ENCODE measurements around the gene H19. TPM values are rescaled to one million over a fixed set of nuclear protein-coding genes. Genes with fewer than 3 reads are reported as not detected.

Gene H19
- total and polyA plus RNA-seq, 2 of the 8 experiments (the other 6 are each of a cell fraction or from before 2014, with no cell fraction given): 5.2 to 10.0 TPM

- CTCF ChIA-PET (ENCODE audit: partially characterized antibody): interaction anchor here (0.7 to 9.3 kb wide), 12 partner anchors 8 to 474 kb away, joined by 3 to 551 read pairs (median 6); partner anchors contain the start of genes IGF2 and MRPL23
- Histone ChIP-seq H3K14ac (ENCODE audit: insufficient read length) (no peak overlapping the region), H4K91ac (replicated peaks; ENCODE audit: insufficient read length, low read length) (no peak overlapping the region), H4K20me1 (replicated peaks in 1 of 2; ENCODE audit: control insufficient read depth in 1 of 2, insufficient read depth in 2 of 2, low read length in 2 of 2) (no peaks in the 10 kb centered on the region), H3K23me2 (ENCODE audit: low read depth, low read length) (peaks cover 3% of the 10 kb centered on the region; the same call in 1 of the 2 replicates), H3K23ac (ENCODE audit: insufficient read length) (no peak overlapping the region), H2AK5ac (ENCODE audit: low read depth, low read length) (no peak overlapping the region), H3K56ac (replicated peaks; ENCODE audit: insufficient read length, low read depth, low read length) (no peak overlapping the region), H3K9ac (replicated peaks in 1 of 4; ENCODE audit: extremely low read depth in 1 of 4, low read depth in 3 of 4, low read length in 3 of 4) (no peak overlapping the region), H3K36me3 (ENCODE audit: control insufficient read depth in 2 of 4, insufficient read depth in 4 of 4, low read length in 3 of 4) (no peaks in the 10 kb centered on the region), H2BK120ac (replicated peaks; ENCODE audit: low read depth, low read length) (no peak overlapping the region), H3K4me1 (replicated peaks in 1 of 4; ENCODE audit: control insufficient read depth in 3 of 4, insufficient read depth in 4 of 4, low read length in 3 of 4) (no peaks in the 10 kb centered on the region), H2AFZ (ENCODE audit: low read length) (no peak overlapping the region), H3K4me2 (ENCODE audit: insufficient read depth in 1 of 2, low read depth in 2 of 2, low read length in 2 of 2) (no peak overlapping the region), H3K4me3 (ENCODE audit: extremely low read depth in 1 of 4, insufficient read depth in 2 of 4, low read depth in 3 of 4, low read length in 4 of 4) (no peak overlapping the region), H4K5ac (ENCODE audit: insufficient read length, low read depth, low read length) (no peak overlapping the region), H3K4ac (replicated peaks; ENCODE audit: insufficient read length, low read depth, low read length) (no peak overlapping the region), H3K79me1 (ENCODE audit: low read depth, low read length) (no peaks in the 10 kb centered on the region), H2BK15ac (ENCODE audit: low read length) (no peak overlapping the region), H4K8ac (ENCODE audit: extremely low read depth, insufficient read depth, low read length) (no peak overlapping the region), H3K9me3 (ENCODE audit: insufficient read depth in 2 of 2, low read depth in 1 of 2, low read length in 1 of 2) (no peaks in the 10 kb centered on the region), H3K79me2 (ENCODE audit: control insufficient read depth in 1 of 2, insufficient read depth in 2 of 2, low read length in 2 of 2) (no peaks in the 10 kb centered on the region), H3K18ac (ENCODE audit: extremely low read depth, low read length) (no peak overlapping the region), H2BK5ac (ENCODE audit: low read depth, low read length) (no peak overlapping the region), H2BK20ac (ENCODE audit: low read length) (no peak overlapping the region), H2BK12ac (ENCODE audit: low read depth, low read length) (no peak overlapping the region), H3K27me3 (replicated peaks in 1 of 4; ENCODE audit: control insufficient read depth in 3 of 4, extremely low read depth in 1 of 4, insufficient read depth in 3 of 4, low read length in 3 of 4) (no peaks in the 10 kb centered on the region), H3K27ac (ENCODE audit: low read depth, low read length) (no peak overlapping the region)
- DNase-seq (ENCODE audit: low read depth in 1 of 2, low spot score in 2 of 2) (no peak), FAIRE-seq (no peak)
- no CpG with 5 or more reads among the region's 20 CpGs for WGBS, 2 experiments (ENCODE audit: extremely low coverage in 1 of 2, insufficient coverage in 1 of 2, insufficient read length in 1 of 2, insufficient replicate concordance in 2 of 2, low coverage in 1 of 2, low lambda C conversion rate in 2 of 2, missing lambda C conversion rate in 1 of 2)
- POLR2A ChIA-PET (ENCODE audit: partially characterized antibody): no interaction called here
- no peak for TF ChIP-seq CTCF (IDR thresholded peaks at IDR 0.05; ENCODE audit: control extremely low read depth in 1 of 3, insufficient read depth in 1 of 3, low read depth in 1 of 3, low read length in 3 of 3)
- no peak for TF ChIP-seq PHF8 (conservative IDR thresholded peaks at IDR 0.05; ENCODE audit: low read depth, low read length)
- no peak for TF ChIP-seq CBX5 (IDR thresholded peaks at IDR 0.05; ENCODE audit: low read depth, low read length)
- TF ChIP-seq POLR2AphosphoS5 (IDR thresholded peaks at IDR 0.05; ENCODE audit: low read depth, low read length): no peak
- TF ChIP-seq TAF7 (optimal IDR thresholded peaks at IDR 0.05; ENCODE audit: borderline replicate concordance, low read depth, low read length): no peak
- TF ChIP-seq NRF1 (IDR thresholded peaks at IDR 0.05; ENCODE audit: low read depth, low read length): no peak
- no peak for TF ChIP-seq ATF3 (IDR thresholded peaks at IDR 0.05; ENCODE audit: insufficient read depth, low read depth, low read length)
- TF ChIP-seq CTBP2 (IDR thresholded peaks at IDR 0.05; ENCODE audit: borderline replicate concordance, insufficient read depth, insufficient read length, low read length): no peak
- TF ChIP-seq SP4 (IDR thresholded peaks at IDR 0.05; ENCODE audit: low read length): no peak
- no peak for TF ChIP-seq GABPA (IDR thresholded peaks at IDR 0.05; ENCODE audit: borderline replicate concordance, insufficient read depth, low read length)
These were observed 41.6 kb upstream of the H19 start for GRCh38 chr11:2039198-2039759.
